Colonic mucosa (tissue), 4 donors: ENCODE results near the gene HEPHL1. TPM values are rescaled to one million over a fixed set of nuclear protein-coding genes. Genes with fewer than 3 reads are reported as not detected.

ENCODE experiments used
- DNase-seq: peaks from one replicate; pipeline ENCODE4 v3.0.0-alpha.2; 2020
- H3K27ac ChIP-seq: fragments of 200-600 bp; one replicate; pipeline ENCODE4 v1.8.0; 2021
- H3K27me3 ChIP-seq: fragments of 200-600 bp; one replicate; pipeline ENCODE4 v1.8.0; 2021
- H3K36me3 ChIP-seq: fragments of 200-600 bp; one replicate; pipeline ENCODE4 v1.8.0; 2021
- H3K4me1 ChIP-seq: fragments of 200-600 bp; one replicate; pipeline ENCODE4 v1.8.0; 2021; ENCODE audit warnings: mild to moderate bottlenecking
- H3K4me3 ChIP-seq: fragments of 200-600 bp; one replicate; pipeline ENCODE4 v1.8.0; 2021
- H3K9ac ChIP-seq, 2 donors: one replicate each; pipeline ENCODE4 v1.7.0; 2013; ENCODE audit warnings: control low read depth in 2 of 2, low read depth in 2 of 2, low read length in 2 of 2
- H3K9me3 ChIP-seq: fragments of 200-600 bp; one replicate; pipeline ENCODE4 v1.8.0; 2021
- CTCF ChIP-seq: fragments of 200-600 bp; IDR thresholded peaks from one replicate; pipeline ENCODE4 v1.8.0; 2022; ENCODE audit warnings: antibody characterized with exemption, mild to moderate bottlenecking
- intact Hi-C: fragments of 100-400 bp; cut with DNase I; formaldehyde crosslinking; loops from one replicate; pipeline ENCODE4 v1.14.1; 2022
- total RNA-seq, 2 donors: library from RNA; stranded (reverse); fragmentation: NEBNext Ultra II Directional in 1 of 2; extraction: Animal tissue kit (Norgen Biotek cat#: 25700) in 1 of 2; gene quantifications; one replicate each; pipeline ENCODE4 v1.2.1, GENCODE V29; 2021
- donor health status: healthy.
- donor health status: DM: no; HTN: no; CAD: no.
- donor health status: DM: no; HTN: no; CAD: no.

Gene HEPHL1
- total RNA-seq, 2 donors from 2014 or later: not detected

- Histone ChIP-seq H3K4me3 (no peak overlapping the region), H3K27me3 (no peaks in the 10 kb centered on the region), H3K9ac (no peak overlapping the region), H3K27ac (no peak overlapping the region), H3K9me3 (no peaks in the 10 kb centered on the region), H3K4me1 (no peaks in the 10 kb centered on the region), H3K36me3 (no peaks in the 10 kb centered on the region)
- DNase-seq: no peak
- no peak for TF ChIP-seq CTCF
- intact Hi-C loops: no loop called here
These were observed 25.6 kb downstream of the HEPHL1 start for GRCh38 chr11:94046796-94047195.

GRCh38 chr11:94048032-94048709 lies 27.0 kb downstream of the HEPHL1 start:
- no peak for TF ChIP-seq CTCF
- no peak for DNase-seq
- Histone ChIP-seq H3K4me1 (no peaks in the 10 kb centered on the region), H3K27me3 (no peaks in the 10 kb centered on the region), H3K27ac (no peak overlapping the region), H3K36me3 (no peaks in the 10 kb centered on the region), H3K4me3 (no peak overlapping the region), H3K9me3 (no peaks in the 10 kb centered on the region), H3K9ac (no peak overlapping the region)
- intact Hi-C loops: no loop called here

DNA sequence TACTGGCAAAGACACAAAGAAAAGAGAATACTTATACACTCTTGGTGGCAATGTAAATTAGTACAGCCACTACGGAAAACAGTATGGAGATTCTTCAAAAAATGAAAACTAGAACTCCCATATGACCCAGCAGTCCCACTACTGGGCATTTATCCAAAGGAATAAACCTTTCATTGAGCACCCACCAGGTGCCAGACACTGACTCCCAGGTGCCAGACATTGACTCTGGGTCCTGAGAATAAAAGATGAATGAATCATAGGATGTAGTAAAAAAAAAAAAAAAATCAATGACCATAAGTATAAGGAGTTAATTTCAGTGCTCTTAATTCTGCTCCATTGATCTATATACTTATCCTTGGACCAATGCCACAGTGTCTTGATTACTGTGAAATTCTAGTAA lies 28.2 kb downstream of the HEPHL1 start:
- no peak for DNase-seq
- H3K9me3 ChIP-seq: no peaks in the 10 kb centered on the region
- intact Hi-C loops: no loop called here
- no peak for TF ChIP-seq CTCF
- H3K4me3 ChIP-seq: no peak overlapping the region
- no peaks in the 10 kb centered on the region for H3K27me3 ChIP-seq
- no peaks in the 10 kb centered on the region for H3K36me3 ChIP-seq
- H3K4me1 ChIP-seq: no peaks in the 10 kb centered on the region
- H3K9ac ChIP-seq: no peak overlapping the region
- H3K27ac ChIP-seq: no peak overlapping the region

GRCh38 chr11:94058630-94059029 lies 37.5 kb downstream of the HEPHL1 start:
- Histone ChIP-seq H3K9ac (no peak overlapping the region), H3K27me3 (no peaks in the 10 kb centered on the region), H3K4me3 (no peak overlapping the region), H3K4me1 (no peaks in the 10 kb centered on the region), H3K27ac (no peak overlapping the region), H3K36me3 (no peaks in the 10 kb centered on the region), H3K9me3 (no peaks in the 10 kb centered on the region)
- no peak for DNase-seq
- intact Hi-C loops: no loop called here
- no peak for TF ChIP-seq CTCF

DNA sequence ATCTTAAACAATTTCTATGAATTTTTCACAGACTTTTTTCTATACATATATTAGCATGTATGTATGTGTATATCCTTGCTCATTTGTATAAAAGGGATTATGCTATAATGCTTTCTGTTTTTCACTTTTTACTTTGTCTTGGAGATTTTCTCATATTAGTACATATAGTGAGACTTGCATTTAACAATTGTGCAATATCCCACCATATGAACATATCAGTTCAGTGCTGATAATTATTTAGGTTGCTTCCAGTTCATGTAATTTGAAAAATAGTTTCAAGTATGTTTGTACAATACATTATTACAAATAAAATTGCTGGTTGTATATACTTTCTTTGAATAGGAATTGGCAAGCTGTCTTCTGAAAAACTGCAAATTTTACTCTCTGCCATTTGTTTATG lies 37.9 kb downstream of the HEPHL1 start:
- Histone ChIP-seq H3K4me3 (no peak overlapping the region), H3K4me1 (no peaks in the 10 kb centered on the region), H3K9me3 (no peaks in the 10 kb centered on the region), H3K36me3 (no peaks in the 10 kb centered on the region), H3K27me3 (no peaks in the 10 kb centered on the region), H3K27ac (no peak overlapping the region), H3K9ac (no peak overlapping the region)
- intact Hi-C loops: no loop called here
- no peak for TF ChIP-seq CTCF
- DNase-seq: no peak
